Neuronal stem cell (in vitro differentiated cells): ENCODE measurements around the gene IMPACT.

Source experiments
- DNase-seq: peaks from one replicate; pipeline ENCODE4 v3.0.0-alpha.2; 2013; ENCODE audit warnings: low spot score
- H2AFZ ChIP-seq: one replicate; pipeline ENCODE4 v1.6.1; 2013; ENCODE audit warnings: mild to moderate bottlenecking, low read length, inconsistent platforms
- H2AK5ac ChIP-seq: 2 replicates; pipeline ENCODE4 v1.6.1; 2013; ENCODE audit warnings: low read depth, mild to moderate bottlenecking, inconsistent platforms, low read length, moderate library complexity, mixed read lengths
- H2BK120ac ChIP-seq: 2 replicates; pipeline ENCODE4 v1.6.1; 2013; ENCODE audit warnings: low read depth, mild to moderate bottlenecking, inconsistent platforms, low read length, moderate library complexity, mixed read lengths
- H2BK12ac ChIP-seq: one replicate; pipeline ENCODE4 v1.6.1; 2013; ENCODE audit warnings: low read length, inconsistent platforms
- H2BK15ac ChIP-seq: 2 replicates; pipeline ENCODE4 v1.6.1; 2013; ENCODE audit warnings: mild to moderate bottlenecking, low read length, inconsistent platforms, mixed read lengths
- H2BK5ac ChIP-seq: one replicate; pipeline ENCODE4 v1.6.1; 2013; ENCODE audit warnings: inconsistent platforms, mild to moderate bottlenecking, low read length, moderate library complexity
- H3K14ac ChIP-seq: one replicate; pipeline ENCODE4 v1.6.1; 2013; ENCODE audit warnings: low read length, inconsistent platforms
- H3K18ac ChIP-seq: 2 replicates; pipeline ENCODE4 v1.6.1; 2013; ENCODE audit warnings: low read length, inconsistent platforms
- H3K23ac ChIP-seq: 2 replicates; pipeline ENCODE4 v1.6.1; 2013; ENCODE audit warnings: low read depth, mild to moderate bottlenecking, mixed read lengths, low read length, inconsistent platforms; ENCODE audit not compliant: poor library complexity
- H3K27ac ChIP-seq: replicated peaks from 3 replicates; pipeline ENCODE4 v1.5.1; 2013; ENCODE audit warnings: low read length, inconsistent platforms
- H3K27me3 ChIP-seq, 3 experiments: 2 replicates each; pipeline ENCODE4 v1.6.1; 2013; ENCODE audit warnings: low read length in 3 of 3, mild to moderate bottlenecking in 2 of 3, inconsistent platforms in 1 of 3, low read depth in 1 of 3, mixed read lengths in 1 of 3, moderate library complexity in 1 of 3; ENCODE audit not compliant: control insufficient read depth in 3 of 3, insufficient read depth in 3 of 3
- H3K36me3 ChIP-seq, 2 donors: replicated peaks in 1 of 2; 2 replicates each; pipeline ENCODE4 v1.6.1; 2013; ENCODE audit warnings: low read length in 2 of 2; ENCODE audit not compliant: control insufficient read depth in 2 of 2, insufficient read depth in 2 of 2
- H3K4ac ChIP-seq: 2 replicates; pipeline ENCODE4 v1.6.1; 2013; ENCODE audit warnings: inconsistent platforms, mild to moderate bottlenecking, low read length, moderate library complexity
- H3K4me1 ChIP-seq, 2 donors: 1 replicate in 1 of 2; 2 replicates in 1 of 2; pipeline ENCODE4 v1.6.1; 2013; ENCODE audit warnings: low read length in 2 of 2, low read depth in 1 of 2; ENCODE audit not compliant: control insufficient read depth in 2 of 2, insufficient read depth in 1 of 2
- H3K4me2 ChIP-seq: one replicate; pipeline ENCODE4 v1.6.1; 2013; ENCODE audit warnings: mild to moderate bottlenecking, low read length, inconsistent platforms; ENCODE audit not compliant: insufficient read depth, poor library complexity, severe bottlenecking
- H3K4me3 ChIP-seq, 2 donors: 2 replicates each; pipeline ENCODE4 v1.5.1; 2013; ENCODE audit warnings: low read length in 2 of 2, mild to moderate bottlenecking in 2 of 2, inconsistent platforms in 1 of 2, moderate library complexity in 1 of 2
- H3K79me1 ChIP-seq: one replicate; pipeline ENCODE4 v1.6.1; 2013; ENCODE audit warnings: low read depth, mild to moderate bottlenecking, inconsistent platforms, low read length, moderate library complexity
- H3K9ac ChIP-seq: one replicate; pipeline ENCODE4 v1.6.1; 2013; ENCODE audit warnings: mild to moderate bottlenecking, low read depth, low read length, inconsistent platforms; ENCODE audit not compliant: poor library complexity
- H3K9me3 ChIP-seq, 2 donors: replicated peaks in 1 of 2; 2 replicates each; pipeline versions ENCODE3 to v1.6.1; 2013; ENCODE audit warnings: low read length in 2 of 2, mild to moderate bottlenecking in 2 of 2, inconsistent platforms in 1 of 2, low read depth in 1 of 2, mixed read lengths in 1 of 2, moderate library complexity in 1 of 2; ENCODE audit not compliant: control insufficient read depth in 2 of 2, insufficient read depth in 1 of 2
- H4K8ac ChIP-seq: one replicate; pipeline ENCODE4 v1.6.1; 2013; ENCODE audit warnings: low read depth, mild to moderate bottlenecking, inconsistent platforms, low read length, moderate library complexity
- H4K91ac ChIP-seq: one replicate; pipeline ENCODE4 v1.6.1; 2013; ENCODE audit warnings: low read length, low read depth, mild to moderate bottlenecking, inconsistent platforms; ENCODE audit not compliant: poor library complexity
- WGBS, 2 donors: extraction: QIAGEN DNeasy Blood & Tissue Kit; methylation state at CpG; one replicate each; pipeline ENCODE4 v1.1.7; 2013; ENCODE audit warnings: missing lambda C conversion rate in 2 of 2, mixed read lengths in 1 of 2; ENCODE audit not compliant: insufficient read length in 2 of 2, insufficient replicate concordance in 1 of 2; ENCODE audit errors: extremely low coverage in 2 of 2; 5-methylcytosine and 5-hydroxymethylcytosine counted together

Gene IMPACT

DNA sequence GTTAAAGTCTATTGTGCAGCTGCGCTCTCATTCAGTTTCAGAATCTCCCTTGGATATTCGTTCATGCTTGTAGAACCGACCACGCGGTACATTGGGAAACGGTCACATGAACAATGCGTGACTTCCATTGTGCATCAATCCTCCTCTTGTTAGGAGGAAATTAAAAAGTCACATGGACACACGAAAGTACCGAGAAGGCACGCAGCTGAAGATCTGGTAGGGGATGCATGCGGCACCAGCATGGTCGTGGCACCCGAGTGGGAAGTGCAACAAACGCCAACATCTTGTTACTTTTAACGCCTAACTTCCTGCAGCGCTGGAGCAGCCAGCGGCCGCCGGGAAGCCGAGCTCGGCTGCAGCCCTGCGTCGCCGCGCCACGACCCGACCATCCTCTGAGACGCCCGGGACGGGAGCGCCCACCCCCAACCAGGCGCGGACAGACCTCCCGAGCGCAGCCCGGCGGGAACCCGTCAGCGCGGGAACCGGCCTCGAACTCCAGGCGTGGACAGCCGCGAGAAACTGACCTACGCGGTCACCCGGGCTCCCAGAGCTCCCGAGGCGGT is 29.3 kb upstream of the IMPACT start:
- Histone ChIP-seq H3K27ac (peak overlapping the region; percentile 75), H3K9ac (peak overlapping the region; percentile 67), H3K36me3 (peaks cover 0 to 8% of the 10 kb centered on the region in 2 donors), H4K8ac (no peak overlapping the region), H2AK5ac (no peak overlapping the region), H2BK15ac (peak overlapping the region; percentile 29), H4K91ac (no peak overlapping the region), H2BK120ac (no peak overlapping the region), H3K23ac (no peak overlapping the region), H3K4me3 (peak overlapping the region; percentile 65 to 96), H3K14ac (peak overlapping the region; percentile 5), H3K9me3 (no peaks in the 10 kb centered on the region), H2BK5ac (peak overlapping the region; percentile 35), H2AFZ (peak overlapping the region; percentile 90), H3K27me3 (no peaks in the 10 kb centered on the region), H3K18ac (peak overlapping the region; percentile 91), H3K4me2 (peak overlapping the region; percentile 70), H3K4me1 (peaks cover 5 to 7% of the 10 kb centered on the region in 2 donors), H2BK12ac (no peak overlapping the region), H3K4ac (no peak overlapping the region), H3K79me1 (peaks cover 3% of the 10 kb centered on the region)
- no CpG with 5 or more reads among the region's 50 CpGs for WGBS, 2 donors
- DNase-seq: no peak

DNA sequence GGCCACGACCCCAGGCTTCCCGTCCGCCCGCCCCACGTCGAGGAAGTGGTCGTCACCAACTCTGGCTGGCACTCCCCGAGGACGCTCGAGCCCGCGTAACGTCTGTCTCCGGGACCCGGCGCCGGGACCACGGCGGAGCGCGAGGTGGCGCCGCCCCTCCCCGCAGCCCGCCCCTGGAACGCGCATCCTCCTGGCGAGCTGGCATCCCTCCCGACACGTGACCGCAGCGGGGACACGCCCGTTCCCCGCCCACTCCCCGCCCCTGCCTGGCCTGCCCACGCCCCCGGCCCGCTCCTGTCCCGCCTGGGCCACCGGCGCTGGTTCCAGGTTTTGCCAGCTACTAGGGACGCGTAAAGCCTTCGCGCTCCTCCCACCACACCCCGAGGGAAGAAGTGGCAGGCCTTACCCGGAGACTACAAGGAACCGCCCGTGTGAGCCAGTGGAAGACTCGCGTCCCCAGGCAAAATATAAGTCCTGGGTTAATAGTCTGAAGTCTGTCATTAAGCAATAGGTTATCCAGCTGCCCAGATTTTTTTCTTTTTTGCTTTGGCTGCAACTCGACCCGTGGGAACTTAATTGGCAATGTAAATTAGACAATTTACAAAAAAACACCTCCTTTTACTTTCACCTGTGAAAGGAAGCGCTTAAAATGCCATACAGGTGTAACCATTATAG is 28.6 kb upstream of the IMPACT start, which contains the start of gene OSBPL1A:
Gene OSBPL1A (minus strand): TSS at position 131 of the 675 bp plus-strand sequence. CDS start 20,291 bp downstream, outside the sequence.
- Histone ChIP-seq H3K4ac (no peak within 1 kb of the TSS), H3K4me1 (peaks cover 5 to 7% of the 10 kb centered on the region in 2 donors), H2AFZ (peak within 1 kb of the TSS; percentile 90), H2BK12ac (no peak within 1 kb of the TSS), H3K79me1 (no peaks in the 10 kb centered on the region), H3K36me3 (peaks cover 0 to 4% of the 10 kb centered on the region in 2 donors), H2BK120ac (no peak within 1 kb of the TSS), H2BK5ac (peak within 1 kb of the TSS; percentile 35), H3K4me2 (peak within 1 kb of the TSS; percentile 70), H2BK15ac (peak within 1 kb of the TSS; percentile 29), H3K18ac (peak within 1 kb of the TSS; percentile 91), H3K27me3 (no peaks in the 10 kb centered on the region), H3K23ac (no peak within 1 kb of the TSS), H3K14ac (peak within 1 kb of the TSS; percentile 5), H3K4me3 (peak within 1 kb of the TSS; percentile 65 to 96), H3K27ac (peak within 1 kb of the TSS; percentile 75), H4K91ac (no peak within 1 kb of the TSS), H3K9ac (peak within 1 kb of the TSS; percentile 67), H4K8ac (no peak within 1 kb of the TSS), H3K9me3 (no peaks in the 10 kb centered on the region), H2AK5ac (no peak within 1 kb of the TSS)
- DNase-seq: peak; percentile 95
- WGBS, 2 donors: no CpG with 5 or more reads among the region's 55 CpGs

DNA sequence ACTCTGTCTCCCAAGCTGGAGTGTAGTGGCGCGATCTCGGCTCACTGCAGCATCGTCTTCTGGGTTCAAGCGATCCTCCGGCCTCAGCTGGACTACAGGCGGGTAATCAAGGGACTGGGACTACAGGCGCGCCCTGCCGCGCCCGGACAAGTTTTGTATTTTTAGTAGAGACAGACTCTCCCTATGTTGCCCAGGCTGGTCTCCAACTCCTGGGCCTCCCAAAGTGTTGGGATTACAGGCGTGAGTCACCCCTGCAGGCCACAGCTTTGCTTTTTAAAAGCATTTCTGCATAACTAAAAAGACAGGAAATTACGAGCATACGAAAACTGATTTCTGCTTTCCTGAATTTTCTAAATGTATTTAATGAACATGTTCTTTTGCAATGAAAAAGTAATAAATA is 27.9 kb upstream of the IMPACT start:
- Histone ChIP-seq H3K18ac (no peak overlapping the region), H3K4ac (no peak overlapping the region), H3K23ac (no peak overlapping the region), H2BK12ac (no peak overlapping the region), H4K91ac (no peak overlapping the region), H3K4me3 (peak overlapping the region in 1 of 2 donors; percentile 65), H3K4me2 (peak overlapping the region; percentile 34), H2BK15ac (no peak overlapping the region), H2BK120ac (no peak overlapping the region), H4K8ac (no peak overlapping the region), H3K4me1 (peaks cover 5 to 7% of the 10 kb centered on the region in 2 donors), H2AFZ (peak overlapping the region; percentile 90), H3K79me1 (no peaks in the 10 kb centered on the region), H2BK5ac (no peak overlapping the region), H3K27me3 (no peaks in the 10 kb centered on the region), H3K36me3 (no peaks in the 10 kb centered on the region), H3K27ac (no peak overlapping the region), H3K14ac (no peak overlapping the region), H2AK5ac (no peak overlapping the region), H3K9ac (no peak overlapping the region), H3K9me3 (no peaks in the 10 kb centered on the region)
- no peak for DNase-seq
- no CpG with 5 or more reads among the region's 15 CpGs for WGBS, 2 donors

DNA sequence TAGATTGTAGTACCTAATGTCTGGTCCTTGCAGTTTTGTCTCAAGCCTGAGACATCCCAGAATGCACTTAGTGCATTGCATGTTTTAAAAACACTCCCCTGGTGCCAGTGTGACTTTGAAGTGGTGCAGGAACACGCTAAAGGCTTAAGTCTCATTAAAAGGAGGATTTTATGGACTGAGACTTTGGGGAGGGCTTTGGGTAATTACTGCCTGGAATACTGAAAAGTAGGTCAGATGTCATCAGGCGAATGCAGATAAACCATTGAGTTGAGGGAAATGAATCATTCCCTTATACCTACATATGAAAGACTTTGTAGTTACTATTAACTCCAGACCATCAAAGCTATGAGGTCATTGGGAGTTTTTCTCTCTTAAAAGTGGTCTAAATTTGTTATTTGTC is 25.9 kb upstream of the IMPACT start:
- H3K4me2 ChIP-seq: no peak overlapping the region
- H3K27me3 ChIP-seq: no peaks in the 10 kb centered on the region
- H3K36me3 ChIP-seq: no peaks in the 10 kb centered on the region
- H3K27ac ChIP-seq: no peak overlapping the region
- no peak overlapping the region for H3K23ac ChIP-seq
- H3K4me3 ChIP-seq: no peak overlapping the region
- peaks cover 0 to 5% of the 10 kb centered on the region in 2 donors for H3K9me3 ChIP-seq
- no peak overlapping the region for H2BK120ac ChIP-seq
- H3K14ac ChIP-seq: no peak overlapping the region
- H2BK5ac ChIP-seq: no peak overlapping the region
- WGBS, 2 donors: no CpG with 5 or more reads among the region's 2 CpGs
- H3K9ac ChIP-seq: no peak overlapping the region
- H3K4ac ChIP-seq: no peak overlapping the region
- H3K79me1 ChIP-seq: no peaks in the 10 kb centered on the region
- no peak overlapping the region for H4K8ac ChIP-seq
- H4K91ac ChIP-seq: no peak overlapping the region
- DNase-seq: no peak
- H2AK5ac ChIP-seq: no peak overlapping the region
- H3K18ac ChIP-seq: no peak overlapping the region
- H2BK15ac ChIP-seq: no peak overlapping the region
- peak overlapping the region; percentile 9 for H2AFZ ChIP-seq
- no peak overlapping the region for H2BK12ac ChIP-seq
- H3K4me1 ChIP-seq: peaks cover 4 to 5% of the 10 kb centered on the region in 2 donors
